NCI-H748 (cell line): ENCODE measurements around the gene FNDC1.

ENCODE experiments used
- DNase-seq: peaks from one replicate; lab custom pipeline; 2025; ENCODE audit not compliant: unreplicated experiment; lab: John Stamatoyannopoulos, UW

Gene FNDC1

GRCh38 chr6:159203304-159204005, 34.3 kb downstream of the FNDC1 start:
- no peak for DNase-seq

- DNase-seq: no peak
Observed at GRCh38 chr6:159204605-159205004, 35.4 kb downstream of the FNDC1 start.

- no peak for DNase-seq
Observed at GRCh38 chr6:159212028-159212427, 42.8 kb downstream of the FNDC1 start.

- DNase-seq: no peak
Observed at GRCh38 chr6:159212525-159213280, 43.5 kb downstream of the FNDC1 start.

GRCh38 chr6:159213405-159213804, 44.2 kb downstream of the FNDC1 start:
- DNase-seq: no peak

- no peak for DNase-seq
Observed at GRCh38 chr6:159214281-159214680, 45.1 kb downstream of the FNDC1 start.

- peak; percentile 44 for DNase-seq
Observed at GRCh38 chr6:159217595-159218275, 48.5 kb downstream of the FNDC1 start.

- DNase-seq: no peak
Observed at GRCh38 chr6:159220093-159220492, 50.9 kb downstream of the FNDC1 start.

- no peak for DNase-seq
Observed at GRCh38 chr6:159221486-159222170, 52.4 kb downstream of the FNDC1 start.

GRCh38 chr6:159224452-159224851, 55.3 kb downstream of the FNDC1 start:
- no peak for DNase-seq

- DNase-seq: no peak
Observed at GRCh38 chr6:159229651-159230051, 60.5 kb downstream of the FNDC1 start.

GRCh38 chr6:159232106-159232645, 63.0 kb downstream of the FNDC1 start:
- DNase-seq: no peak

- peak; percentile 9 for DNase-seq
Observed at GRCh38 chr6:159232751-159233150, 63.6 kb downstream of the FNDC1 start.

- peak; percentile 11 for DNase-seq
Observed at GRCh38 chr6:159233365-159234101, 64.3 kb downstream of the FNDC1 start.

GRCh38 chr6:159234102-159234553, 64.9 kb downstream of the FNDC1 start:
- no peak for DNase-seq

GRCh38 chr6:159238920-159239558, 69.8 kb downstream of the FNDC1 start:
- DNase-seq: no peak

- DNase-seq: no peak
Observed at GRCh38 chr6:159249128-159249527, 79.9 kb downstream of the FNDC1 start.

GRCh38 chr6:159249752-159250151, 80.6 kb downstream of the FNDC1 start:
- DNase-seq: no peak

GRCh38 chr6:159250633-159251032, 81.4 kb downstream of the FNDC1 start:
- no peak for DNase-seq
